Nephron progenitor cell (in vitro differentiated cells): ENCODE data around the gene DPP6.

Source experiments
- DNase-seq: peaks from one replicate; pipeline ENCODE4 v3.0.0; 2021
- H3K27ac Mint-ChIP-seq: 2 replicates; pipeline ENCODE4 v1.8.0; 2021; ENCODE audit warnings: mild to moderate bottlenecking, moderate library complexity, mixed read lengths
- H3K27me3 Mint-ChIP-seq: 2 replicates; pipeline ENCODE4 v1.8.0; 2021; ENCODE audit warnings: mild to moderate bottlenecking, low read depth, mixed read lengths; ENCODE audit not compliant: poor library complexity
- H3K36me3 Mint-ChIP-seq: 2 replicates; pipeline ENCODE4 v1.8.0; 2021; ENCODE audit warnings: low read depth, mixed read lengths
- H3K4me1 Mint-ChIP-seq: 2 replicates; pipeline ENCODE4 v1.8.0; 2021; ENCODE audit warnings: mixed read lengths
- H3K4me3 Mint-ChIP-seq: 2 replicates; pipeline ENCODE4 v1.8.0; 2021; ENCODE audit warnings: mild to moderate bottlenecking, moderate library complexity, mixed read lengths
- H3K9me3 Mint-ChIP-seq: 2 replicates; pipeline ENCODE4 v1.8.0; 2021; ENCODE audit warnings: mild to moderate bottlenecking, moderate library complexity, mixed read lengths
- CTCF ChIP-seq: fragments of 200-600 bp; sonication (generic); IDR thresholded peaks from 2 replicates; pipeline ENCODE4 v1.5.0; 2021; ENCODE audit warnings: antibody characterized with exemption

Gene DPP6

DNA sequence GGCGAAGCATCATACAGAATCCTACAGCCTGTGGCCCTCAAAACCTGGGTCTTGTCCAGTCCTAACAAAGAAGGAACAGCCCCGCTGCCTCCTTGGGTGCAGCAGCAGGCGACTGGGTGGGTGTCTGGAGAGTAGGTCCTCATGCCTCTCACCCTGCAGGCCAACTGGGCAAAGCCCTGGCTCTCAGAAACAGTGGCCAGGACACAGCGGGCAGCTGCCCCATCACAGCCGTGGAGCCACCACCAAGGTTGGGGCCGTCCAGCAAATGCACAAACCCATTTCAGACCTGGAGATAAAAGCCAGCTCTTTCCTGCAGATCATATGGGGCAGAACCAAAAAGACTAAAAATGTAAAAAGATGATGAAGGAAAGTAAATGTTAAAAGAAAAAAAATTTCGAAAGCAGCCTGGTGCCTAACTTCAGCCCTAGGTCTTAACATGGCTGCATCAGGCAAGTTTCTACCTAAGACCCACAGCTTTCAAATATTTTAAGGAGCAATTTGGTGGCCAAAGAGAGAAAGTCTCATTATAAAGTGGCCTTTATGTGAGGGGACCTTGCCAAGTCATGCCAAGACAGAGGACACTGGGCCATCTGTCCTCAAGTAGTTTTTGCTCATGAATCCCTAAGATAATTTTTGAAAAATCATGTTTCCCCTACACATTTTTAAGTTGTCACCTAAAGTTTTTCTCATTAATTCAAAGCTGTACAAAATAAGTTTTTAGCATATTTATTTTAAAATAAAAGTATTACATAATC, 808.6 kb downstream of the DPP6 start:
- H3K36me3 Mint-ChIP-seq, result no peaks in the 10 kb centered on the region
- DNase-seq, result no peak
- H3K9me3 Mint-ChIP-seq, result no peaks in the 10 kb centered on the region
- no peak overlapping the region for H3K4me3 Mint-ChIP-seq
- no peaks in the 10 kb centered on the region for H3K4me1 Mint-ChIP-seq
- H3K27ac Mint-ChIP-seq, result no peak overlapping the region
- no peak for TF ChIP-seq CTCF
- H3K27me3 Mint-ChIP-seq, result peaks cover 15% of the 10 kb centered on the region

DNA sequence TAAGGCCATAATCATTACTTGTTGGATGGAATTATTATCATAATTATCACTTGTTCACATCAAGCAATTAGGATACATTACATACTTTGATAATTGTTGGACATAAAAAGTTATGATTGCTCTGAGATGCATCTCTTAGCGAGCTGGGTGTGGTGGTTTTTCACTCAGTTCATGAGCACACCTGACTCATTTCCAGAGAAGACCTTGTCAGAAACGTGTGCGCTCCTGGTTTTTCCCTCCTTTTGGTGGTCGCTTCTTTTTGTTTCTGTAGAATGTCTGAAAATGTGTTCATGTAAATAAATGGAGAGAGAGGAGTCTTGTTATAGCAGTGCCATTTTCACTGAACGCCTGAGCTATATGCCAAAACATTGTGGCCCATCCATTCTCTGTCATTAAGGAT, 809.4 kb downstream of the DPP6 start:
- H3K36me3 Mint-ChIP-seq, result no peaks in the 10 kb centered on the region
- H3K27ac Mint-ChIP-seq, result no peak overlapping the region
- no peak overlapping the region for H3K4me3 Mint-ChIP-seq
- peaks cover 11% of the 10 kb centered on the region for H3K27me3 Mint-ChIP-seq
- DNase-seq, result no peak
- no peak for TF ChIP-seq CTCF
- no peaks in the 10 kb centered on the region for H3K4me1 Mint-ChIP-seq
- H3K9me3 Mint-ChIP-seq, result no peaks in the 10 kb centered on the region

- no peaks in the 10 kb centered on the region for H3K36me3 Mint-ChIP-seq
- no peak overlapping the region for H3K27ac Mint-ChIP-seq
Observed at GRCh38 chr7:154862153-154862791, 810.1 kb downstream of the DPP6 start.

DNA sequence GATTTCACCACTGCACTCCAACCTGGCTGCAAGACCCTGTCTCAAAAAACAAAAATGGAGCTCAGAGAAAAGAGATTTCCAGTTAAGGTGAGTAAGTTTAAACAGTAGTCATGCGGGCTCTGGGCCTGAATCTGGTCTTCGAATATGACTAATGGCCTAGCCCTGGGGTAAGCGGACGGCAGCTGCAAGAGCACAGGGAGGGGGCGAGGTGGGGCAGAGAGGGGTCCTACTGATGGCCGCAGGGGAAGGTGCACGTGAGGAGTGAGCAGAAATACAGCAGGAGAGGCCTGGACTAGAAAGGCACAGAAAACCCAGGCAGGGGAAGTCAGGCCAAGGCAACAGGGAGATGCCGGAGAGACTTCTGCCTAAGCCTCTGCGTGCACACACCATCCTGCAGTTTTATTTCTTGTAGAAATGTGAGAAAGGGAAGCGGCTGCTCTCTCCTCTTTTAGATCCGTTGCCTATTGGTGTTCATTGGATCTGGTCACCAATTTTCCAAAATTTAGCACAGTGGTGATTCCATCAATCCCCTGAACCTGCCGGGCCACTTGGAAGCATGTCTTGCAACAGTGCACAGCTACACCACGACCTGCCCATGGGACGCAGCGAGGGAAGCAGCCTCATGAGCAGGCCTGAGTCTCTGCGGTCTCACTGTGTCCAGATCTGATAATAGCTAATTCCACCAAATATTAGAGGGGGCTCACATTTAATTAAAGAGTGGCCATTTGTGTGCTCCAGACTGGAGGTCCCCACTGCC, 811.7 kb downstream of the DPP6 start:
- Mint-ChIP-seq H3K4me1 (peaks cover 9% of the 10 kb centered on the region), H3K9me3 (no peaks in the 10 kb centered on the region), H3K27me3 (peaks cover 26% of the 10 kb centered on the region), H3K36me3 (no peaks in the 10 kb centered on the region), H3K4me3 (no peak overlapping the region), H3K27ac (no peak overlapping the region)
- DNase-seq, result no peak
- no peak for TF ChIP-seq CTCF

More at GRCh38 chr7:154862153-154862791, 810.1 kb downstream of the DPP6 start:
- H3K27me3 Mint-ChIP-seq, result peaks cover 18% of the 10 kb centered on the region
- H3K4me1 Mint-ChIP-seq, result no peaks in the 10 kb centered on the region
- TF ChIP-seq CTCF, result no peak
- no peak overlapping the region for H3K4me3 Mint-ChIP-seq
- H3K9me3 Mint-ChIP-seq, result no peaks in the 10 kb centered on the region
- DNase-seq, result no peak

DNA sequence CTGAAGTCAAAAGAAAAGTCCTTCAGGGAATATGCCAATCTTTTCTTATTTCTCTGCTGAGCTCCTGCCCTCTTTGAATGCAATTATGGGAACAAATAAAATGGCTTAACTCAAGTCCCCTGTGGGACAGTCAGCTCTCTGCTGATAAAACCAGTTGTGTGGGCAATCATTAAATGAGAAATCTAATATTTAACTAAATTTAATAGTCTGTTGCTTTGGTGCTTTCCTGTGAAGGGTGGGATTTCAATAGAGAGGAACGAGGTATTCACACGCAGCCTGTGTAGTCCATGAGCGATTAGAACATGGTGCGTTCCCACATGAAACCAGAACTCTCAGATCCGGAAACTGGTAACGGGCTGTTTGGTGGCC, 812.3 kb downstream of the DPP6 start:
- Mint-ChIP-seq H3K27me3 (peaks cover 26% of the 10 kb centered on the region), H3K4me1 (peaks cover 13% of the 10 kb centered on the region), H3K27ac (no peak overlapping the region), H3K36me3 (no peaks in the 10 kb centered on the region), H3K9me3 (no peaks in the 10 kb centered on the region), H3K4me3 (no peak overlapping the region)
- TF ChIP-seq CTCF, result no peak
- DNase-seq, result no peak
